GM18520 (cell line): Measurements from ENCODE around the gene EMC9.

Source experiments
- ATAC-seq: cut with Tn5 transposase; IDR thresholded peaks from one replicate; pipeline ENCODE4 v1.9.1; 2021; ENCODE audit not compliant: unreplicated experiment

The EMC9 gene

GRCh38 chr14:24149302-24149969 is 8.0 kb upstream of the EMC9 start:
- ATAC-seq = no peak

- ATAC-seq = no peak
Observed at GRCh38 chr14:24147761-24148428, 6.5 kb upstream of the EMC9 start.

GRCh38 chr14:24146978-24147760 is 5.8 kb upstream of the EMC9 start, which contains the start of gene RNF31:
TSS of gene RNF31 (plus strand) at chr14:24147498. CDS start at chr14:24147699, 201 bp downstream.
- peak; percentile 79 for ATAC-seq

- ATAC-seq = peak; percentile 41
Observed at GRCh38 chr14:24146453-24146977, 5.1 kb upstream of the EMC9 start, which contains the start of gene PSME2. TSS of gene PSME2 (minus strand) at chr14:24146610. CDS start at chr14:24146581, 29 bp downstream.

- no peak for ATAC-seq
Observed at GRCh38 chr14:24145690-24146452, 4.5 kb upstream of the EMC9 start.

- no peak for ATAC-seq
Observed at GRCh38 chr14:24145219-24145618, 3.8 kb upstream of the EMC9 start.

GRCh38 chr14:24144451-24144850 is 3.1 kb upstream of the EMC9 start:
- ATAC-seq = no peak

GRCh38 chr14:24143511-24143910 is 2.1 kb upstream of the EMC9 start:
- ATAC-seq = no peak

- ATAC-seq = no peak
Observed at GRCh38 chr14:24139272-24139934, 2.0 kb downstream of the EMC9 start.

- no peak for ATAC-seq
Observed at GRCh38 chr14:24138396-24139271, 2.8 kb downstream of the EMC9 start.

GRCh38 chr14:24137529-24138395 is 3.6 kb downstream of the EMC9 start:
- ATAC-seq = no peak

GRCh38 chr14:24136684-24137528 is 4.5 kb downstream of the EMC9 start:
- ATAC-seq = no peak

- ATAC-seq = peak; percentile 65
Observed at GRCh38 chr14:24135834-24136683, 5.3 kb downstream of the EMC9 start, which contains the start of gene PSME1. TSS of gene PSME1 (plus strand) at chr14:24136194. CDS start at chr14:24136263, 69 bp downstream.

GRCh38 chr14:24135584-24135833 is 5.9 kb downstream of the EMC9 start:
- no peak for ATAC-seq

- no peak for ATAC-seq
Observed at GRCh38 chr14:24133735-24134134, 7.7 kb downstream of the EMC9 start.

- ATAC-seq = no peak
Observed at GRCh38 chr14:24132976-24133375, 8.4 kb downstream of the EMC9 start.
